ENCODE results near the gene MLPH. TPM values are rescaled to one million over a fixed set of nuclear protein-coding genes. Genes with fewer than 3 reads are reported as not detected.
A peak's percentile ranks its signal among the peaks of the same experiment; 100 is the strongest.

MLPH gene
- total and polyA plus RNA-seq, 2 of the 13 experiments (the other 11 are each of a cell fraction or from before 2014, with no cell fraction given): 0.12 TPM; not detected in 1

- Histone ChIP-seq H3K79me2 (ENCODE audit: insufficient read depth, low read length) (peaks cover 25% of the 10 kb centered on the region), H3K9ac (ENCODE audit: insufficient read depth, low read depth, low read length) (peak overlapping the region; percentile 16; the same call in 1 of the 2 replicates), H3K9me3 (ENCODE audit: low read length) (no peaks in the 10 kb centered on the region), H4K20me1 (ENCODE audit: insufficient read depth, low read length) (peaks cover 16% of the 10 kb centered on the region; the same call in 1 of the 2 replicates), H3K4me1 (ENCODE audit: insufficient read depth, low read length) (peaks cover 57% of the 10 kb centered on the region), H3K36me3 (replicated peaks in 1 of 2; ENCODE audit: control insufficient read depth in 1 of 2, insufficient read depth in 2 of 2, low read length in 2 of 2) (peaks cover 26 to 54% of the 10 kb centered on the region in 2 experiments), H2AFZ (ENCODE audit: low read length) (no peak overlapping the region), H3K4me2 (ENCODE audit: low read depth, low read length) (peak overlapping the region; percentile 57), H3K27me3 (ENCODE audit: control insufficient read depth in 1 of 2, insufficient read depth in 2 of 2, low read length in 2 of 2) (no peaks in the 10 kb centered on the region), H3K27ac (ENCODE audit: extremely low read length, insufficient read depth, low read length) (peak overlapping the region; percentile 66), H3K4me3 (replicated peaks in 1 of 3; ENCODE audit: insufficient read depth in 1 of 3, low read depth in 2 of 3, low read length in 3 of 3) (peak overlapping the region in 1 of 3 experiments; percentile 38; a peak in 3 of 6 replicates)
- ChIA-PET CTCF (ENCODE audit: low intra/inter-chr PET ratio, low total read pairs) (interaction anchor here (0.7 to 2.3 kb wide), 4 partner anchors 23 to 193 kb away, joined by 3 to 20 read pairs (median 6); no protein-coding TSS in a partner anchor), POLR2A (interaction anchor here (0.8 to 2.5 kb wide), 5 partner anchors 8 to 106 kb away, joined by 3 to 13 read pairs (median 3); no protein-coding TSS in a partner anchor)
- no TSS peak for BruUV-seq (replicated peaks)
- intact Hi-C loops (cut with micrococcal nuclease; ENCODE audit: unreplicated experiment) (loop anchor here (1.0 kb wide), 2 partner anchors 103 to 162 kb away; no protein-coding TSS in a partner anchor), in situ Hi-C loops (cut with HindIII; ENCODE audit: extremely low pct_ligation_motif_present, low pct_unique_long_range_greater_than_20kb) (loop anchor here (5.0 kb wide), 1 partner anchor 90 kb away; no protein-coding TSS in a partner anchor)
- peak; percentile 98 for FAIRE-seq
- 32% methylated on average over 22 of the region's 25 CpGs for WGBS (ENCODE audit: low lambda C conversion rate)
- peak; percentile 82 for DNase-seq (ENCODE audit: low spot score)
- ATAC-seq: peak; percentile 66
- TF ChIP-seq ARID2 (CRISPR knock-in tag; IDR thresholded peaks at IDR 0.05; ENCODE audit: borderline replicate concordance) (no peak), ZNF720 (CRISPR knock-in tag; IDR thresholded peaks at IDR 0.05) (no peak), ZNF552 (CRISPR knock-in tag; IDR thresholded peaks at IDR 0.05; ENCODE audit: borderline replicate concordance) (0 out of 2 replicates have a peak, but pooled peaks have one; percentile 42), ZFX (CRISPR knock-in tag; IDR thresholded peaks at IDR 0.05; ENCODE audit: low read depth) (peak; percentile 35), AKNA (CRISPR knock-in tag; IDR thresholded peaks at IDR 0.05; ENCODE audit: borderline replicate concordance) (no peak), ZNF891 (CRISPR knock-in tag; IDR thresholded peaks at IDR 0.05) (no peak), EP300 (IDR thresholded peaks at IDR 0.05; ENCODE audit: low read depth in 2 of 2, low read length in 2 of 2) (peak in 1 of 2 experiments; percentile 52; a peak in 2 of 4 replicates), EP300 (CRISPR knock-in tag; IDR thresholded peaks at IDR 0.05; ENCODE audit: borderline replicate concordance) (no peak; the same call in 1 of the 2 replicates), SRY (CRISPR knock-in tag; IDR thresholded peaks at IDR 0.05) (no peak), E2F5 (CRISPR knock-in tag; conservative IDR thresholded peaks at IDR 0.05) (no peak), JUN (CRISPR knock-in tag; IDR thresholded peaks at IDR 0.05) (no peak), CEBPB (IDR thresholded peaks at IDR 0.05; ENCODE audit: borderline replicate concordance, low read depth, low read length) (no peak), CHD2 (IDR thresholded peaks at IDR 0.05; ENCODE audit: low read depth, low read length) (no peak), POLR2G (IDR thresholded peaks at IDR 0.05; ENCODE audit: low read depth, low read length) (peak; percentile 37; the same call in 1 of the 2 replicates)
- TF ChIP-seq, protein P1, sequence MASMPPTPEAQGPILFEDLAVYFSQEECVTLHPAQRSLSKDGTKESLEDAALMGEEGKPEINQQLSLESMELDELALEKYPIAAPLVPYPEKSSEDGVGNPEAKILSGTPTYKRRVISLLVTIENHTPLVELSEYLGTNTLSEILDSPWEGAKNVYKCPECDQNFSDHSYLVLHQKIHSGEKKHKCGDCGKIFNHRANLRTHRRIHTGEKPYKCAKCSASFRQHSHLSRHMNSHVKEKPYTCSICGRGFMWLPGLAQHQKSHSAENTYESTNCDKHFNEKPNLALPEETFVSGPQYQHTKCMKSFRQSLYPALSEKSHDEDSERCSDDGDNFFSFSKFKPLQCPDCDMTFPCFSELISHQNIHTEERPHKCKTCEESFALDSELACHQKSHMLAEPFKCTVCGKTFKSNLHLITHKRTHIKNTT (CRISPR knock-in tag; IDR thresholded peaks at IDR 0.05): no peak
Measured at GRCh38 chr2:237581751-237582746, 95.0 kb downstream of the MLPH start.
